ENCODE measurements around the gene MMP20. TPM values are rescaled to one million over a fixed set of nuclear protein-coding genes. Genes with fewer than 3 reads are reported as not detected.

The MMP20 gene
- total RNA-seq, 2 experiments from 2014 or later = not detected

- POLR2A ChIA-PET = no interaction called here
- CTCF ChIA-PET = no interaction called here
Observed at GRCh38 chr11:102626676-102627075, 1.5 kb upstream of the MMP20 start.

GRCh38 chr11:102623998-102624397 is 1.1 kb downstream of the MMP20 start:
- CTCF ChIA-PET = no interaction called here
- POLR2A ChIA-PET = no interaction called here

- ChIA-PET CTCF (no interaction called here), POLR2A (no interaction called here)
Observed at GRCh38 chr11:102623128-102623527, 2.0 kb downstream of the MMP20 start.

- ChIA-PET POLR2A (no interaction called here), CTCF (no interaction called here)
Observed at GRCh38 chr11:102622258-102622657, 2.9 kb downstream of the MMP20 start.

- CTCF ChIA-PET = interaction anchor here (0.5 kb wide), 1 partner anchor 305 kb away, joined by 3 read pairs; no protein-coding TSS in a partner anchor
- POLR2A ChIA-PET = no interaction called here
Observed at GRCh38 chr11:102620818-102621561, 4.1 kb downstream of the MMP20 start.

- POLR2A ChIA-PET = no interaction called here
- CTCF ChIA-PET = interaction anchor here (0.6 kb wide), 1 partner anchor 13 kb away, joined by 3 read pairs; no protein-coding TSS in a partner anchor
Observed at GRCh38 chr11:102620179-102620578, 5.0 kb downstream of the MMP20 start.

- CTCF ChIA-PET = no interaction called here
- POLR2A ChIA-PET = no interaction called here
Observed at GRCh38 chr11:102617466-102618008, 7.6 kb downstream of the MMP20 start.

- POLR2A ChIA-PET = no interaction called here
- CTCF ChIA-PET = no interaction called here
Observed at GRCh38 chr11:102615894-102616432, 9.2 kb downstream of the MMP20 start.

GRCh38 chr11:102615077-102615893 is 9.8 kb downstream of the MMP20 start:
- ChIA-PET CTCF (no interaction called here), POLR2A (no interaction called here)

GRCh38 chr11:102614485-102614884 is 10.6 kb downstream of the MMP20 start:
- POLR2A ChIA-PET = no interaction called here
- CTCF ChIA-PET = interaction anchor here (1.4 to 2.1 kb wide), 3 partner anchors 15 to 326 kb away, joined by 4 to 7 read pairs (median 4); no protein-coding TSS in a partner anchor

- POLR2A ChIA-PET = no interaction called here
- CTCF ChIA-PET = interaction anchor here (1.3 to 2.1 kb wide), 4 partner anchors 14 to 326 kb away, joined by 3 to 7 read pairs (median 4); no protein-coding TSS in a partner anchor
Observed at GRCh38 chr11:102614031-102614430, 11.1 kb downstream of the MMP20 start.

GRCh38 chr11:102613450-102613849 is 11.7 kb downstream of the MMP20 start:
- ChIA-PET POLR2A (no interaction called here), CTCF (interaction anchor here (0.8 to 2.1 kb wide), 11 partner anchors 13 to 328 kb away, joined by 3 to 10 read pairs (median 4); no protein-coding TSS in a partner anchor)

- POLR2A ChIA-PET = interaction anchor here (0.7 kb wide), 1 partner anchor 31 kb away, joined by 4 read pairs; no protein-coding TSS in a partner anchor
- CTCF ChIA-PET = interaction anchor here (1.0 to 1.9 kb wide), 2 partner anchors 17 to 267 kb away, joined by 3 to 4 read pairs; no protein-coding TSS in a partner anchor
Observed at GRCh38 chr11:102611291-102611690, 13.8 kb downstream of the MMP20 start.

- ChIA-PET POLR2A (no interaction called here), CTCF (interaction anchor here (1.9 kb wide), 1 partner anchor 16 kb away, joined by 4 read pairs; no protein-coding TSS in a partner anchor)
Observed at GRCh38 chr11:102610200-102610599, 14.9 kb downstream of the MMP20 start.

- ChIA-PET POLR2A (no interaction called here), CTCF (no interaction called here)
Observed at GRCh38 chr11:102608699-102609098, 16.4 kb downstream of the MMP20 start.

- ChIA-PET POLR2A (no interaction called here), CTCF (no interaction called here)
Observed at GRCh38 chr11:102604875-102605274, 20.3 kb downstream of the MMP20 start.

- ChIA-PET POLR2A (no interaction called here), CTCF (interaction anchor here (1.1 kb wide), 1 partner anchor 9 kb away, joined by 5 read pairs; no protein-coding TSS in a partner anchor)
Observed at GRCh38 chr11:102604011-102604410, 21.1 kb downstream of the MMP20 start.

- CTCF ChIA-PET = interaction anchor here (1.1 kb wide), 1 partner anchor 9 kb away, joined by 5 read pairs; no protein-coding TSS in a partner anchor
Observed at GRCh38 chr11:102603576-102603975, 21.6 kb downstream of the MMP20 start.

GRCh38 chr11:102603091-102603490 is 22.0 kb downstream of the MMP20 start:
- CTCF ChIA-PET = interaction anchor here (0.8 to 1.1 kb wide), 2 partner anchors 9 to 316 kb away, joined by 3 to 5 read pairs; no protein-coding TSS in a partner anchor
- POLR2A ChIA-PET = no interaction called here

More at GRCh38 chr11:102603576-102603975, 21.6 kb downstream of the MMP20 start:
- POLR2A ChIA-PET = no interaction called here

- ChIA-PET CTCF (interaction anchor here (1.4 kb wide), 1 partner anchor 13 kb away, joined by 4 read pairs; no protein-coding TSS in a partner anchor), POLR2A (no interaction called here)
Observed at GRCh38 chr11:102600666-102601065, 24.5 kb downstream of the MMP20 start.
